GM12891 (cell line): ENCODE results near the gene TMC7.

Experiments used
- PAX5 ChIP-seq: IDR thresholded peaks from 2 replicates; pipeline ENCODE4 v1.6.1; 2011; ENCODE audit warnings: low read length, moderate library complexity, mild to moderate bottlenecking; ENCODE audit not compliant: insufficient read depth, severe bottlenecking
- POLR2A ChIP-seq: IDR thresholded peaks from 2 replicates; pipeline ENCODE4 v1.6.1; 2011; ENCODE audit warnings: low read depth, low read length, control low read depth
- POLR2AphosphoS5 ChIP-seq: IDR thresholded peaks from 2 replicates; pipeline ENCODE4 v1.6.1; 2011; ENCODE audit warnings: low read depth, low read length, control low read depth
- POU2F2 ChIP-seq: IDR thresholded peaks from 2 replicates; pipeline ENCODE4 v1.6.1; 2011; ENCODE audit warnings: low read depth, mild to moderate bottlenecking, control low read depth, low read length, moderate library complexity
- SPI1 ChIP-seq: IDR thresholded peaks from 2 replicates; pipeline ENCODE4 v1.6.1; 2011; ENCODE audit warnings: low read depth, low read length, control low read depth
- TAF1 ChIP-seq: IDR thresholded peaks from 2 replicates; pipeline ENCODE4 v1.6.1; 2011; ENCODE audit warnings: low read depth, low read length, control low read depth

DNA sequence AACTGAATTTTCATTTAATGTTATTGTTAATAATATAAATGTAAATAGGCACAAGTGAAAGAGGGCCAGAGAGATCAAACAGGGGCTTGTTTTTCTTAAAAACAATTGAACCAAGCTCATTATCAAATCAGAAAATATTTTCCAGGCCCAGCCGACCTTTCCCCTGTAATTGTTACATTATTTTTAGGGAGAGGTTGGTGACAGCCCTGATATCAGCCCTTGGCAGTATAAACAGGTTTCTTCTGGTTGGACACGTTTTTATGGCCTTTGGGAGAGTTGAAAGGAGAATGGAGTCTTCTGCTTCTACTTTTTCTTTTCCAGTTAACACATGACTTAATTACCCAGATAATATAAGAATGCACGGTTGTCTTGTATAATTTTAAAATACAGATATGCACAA lies 43.7 kb downstream of the TMC7 start:
- TF ChIP-seq SPI1, result no peak
- no peak for TF ChIP-seq POLR2A
- TF ChIP-seq TAF1, result no peak
- no peak for TF ChIP-seq POLR2AphosphoS5
- TF ChIP-seq POU2F2, result no peak
- TF ChIP-seq PAX5, result no peak
